HG02884 (cell line): ENCODE results near the gene ECPAS.
"Not testable (repeated sequence)": the region's sequence is repeated elsewhere in the genome, so short reads cannot be mapped to it uniquely, and the experiment has no call there.

Source experiments
- ATAC-seq: cut with Tn5 transposase; IDR thresholded peaks from one replicate; pipeline ENCODE4 v1.9.1; 2021; ENCODE audit warnings: mild to moderate bottlenecking, moderate library complexity; ENCODE audit not compliant: unreplicated experiment

The ECPAS gene

GRCh38 chr9:111483858-111484571 lies at the start of gene ECPAS:
Gene ECPAS, minus strand, starts transcription at chr9:111484383. Its CDS starts 11,465 bp downstream, at chr9:111472918.
- peak; percentile 52 for ATAC-seq

GRCh38 chr9:111533099-111533790 lies 49.1 kb upstream of the ECPAS start:
- no peak for ATAC-seq

- no peak for ATAC-seq
These were observed 47.5 kb upstream of the ECPAS start for GRCh38 chr9:111531716-111532115.

- no peak for ATAC-seq
These were observed 45.6 kb upstream of the ECPAS start for GRCh38 chr9:111529787-111530186.

- no peak for ATAC-seq
These were observed 43.2 kb upstream of the ECPAS start for GRCh38 chr9:111527347-111527746.

- ATAC-seq, result no peak
These were observed 41.1 kb upstream of the ECPAS start, which contains the start of gene ZNF483 for GRCh38 chr9:111525056-111525977. Gene ZNF483, plus strand, starts transcription at chr9:111525179. Its CDS starts 2,217 bp downstream, at chr9:111527396.

- no peak for ATAC-seq
These were observed 40.5 kb upstream of the ECPAS start for GRCh38 chr9:111524731-111525055.

- no peak for ATAC-seq
These were observed 31.9 kb upstream of the ECPAS start for GRCh38 chr9:111516061-111516465.

GRCh38 chr9:111514967-111515366 lies 30.8 kb upstream of the ECPAS start:
- ATAC-seq, result no peak

- ATAC-seq, result not testable (repeated sequence)
These were observed 27.4 kb upstream of the ECPAS start for GRCh38 chr9:111511581-111511980.

GRCh38 chr9:111502506-111502905 lies 18.3 kb upstream of the ECPAS start:
- ATAC-seq, result no peak

GRCh38 chr9:111501648-111502047 lies 17.5 kb upstream of the ECPAS start:
- ATAC-seq, result no peak

- ATAC-seq, result no peak
These were observed 16.9 kb upstream of the ECPAS start for GRCh38 chr9:111501005-111501562.

- ATAC-seq, result not testable (repeated sequence)
These were observed 13.0 kb upstream of the ECPAS start for GRCh38 chr9:111497196-111497595.

GRCh38 chr9:111484572-111484894 lies 350 bp upstream of the ECPAS start:
- ATAC-seq, result no peak

GRCh38 chr9:111483439-111483857 lies 735 bp downstream of the ECPAS start:
- peak; percentile 32 for ATAC-seq

- ATAC-seq, result peak; percentile 45
These were observed 1.3 kb downstream of the ECPAS start for GRCh38 chr9:111482694-111483438.

GRCh38 chr9:111481885-111482636 lies 2.1 kb downstream of the ECPAS start:
- ATAC-seq, result no peak

- no peak for ATAC-seq
These were observed 6.5 kb downstream of the ECPAS start for GRCh38 chr9:111477677-111478076.

- ATAC-seq, result no peak
These were observed 9.0 kb downstream of the ECPAS start for GRCh38 chr9:111475195-111475594.
